ENCODE results near the gene CLK2.
"Not testable (repeated sequence)": the region's sequence is repeated elsewhere in the genome, so short reads cannot be mapped to it uniquely, and the experiment has no call there.

The CLK2 gene

GRCh38 chr1:155297384-155297783 is 24.1 kb upstream of the CLK2 start:
- in situ Hi-C loops (cut with MboI; ENCODE audit: low sequenced_read_pairs, unreplicated experiment): no loop called here
- no peak for DNase-seq (ENCODE audit: low spot score)
- TF ChIP-seq CTCF (IDR thresholded peaks at IDR 0.05; ENCODE audit: borderline replicate concordance, control extremely low read depth, extremely low read depth, insufficient read depth, missing control alignments): no peak

- DNase-seq (ENCODE audit: low spot score): no peak
These were observed 23.4 kb upstream of the CLK2 start for GRCh38 chr1:155296661-155297060.

GRCh38 chr1:155295942-155296267 is 22.6 kb upstream of the CLK2 start:
- in situ Hi-C loops (cut with MboI; ENCODE audit: low sequenced_read_pairs, unreplicated experiment): no loop called here
- no peak for TF ChIP-seq CTCF (IDR thresholded peaks at IDR 0.05; ENCODE audit: borderline replicate concordance, control extremely low read depth, extremely low read depth, insufficient read depth, missing control alignments)
- DNase-seq (ENCODE audit: low spot score): no peak

More at GRCh38 chr1:155296661-155297060, 23.4 kb upstream of the CLK2 start:
- TF ChIP-seq CTCF (IDR thresholded peaks at IDR 0.05; ENCODE audit: borderline replicate concordance, control extremely low read depth, extremely low read depth, insufficient read depth, missing control alignments): no peak
- in situ Hi-C loops (cut with MboI; ENCODE audit: low sequenced_read_pairs, unreplicated experiment): no loop called here

- in situ Hi-C loops (cut with MboI; ENCODE audit: low sequenced_read_pairs, unreplicated experiment): no loop called here
- no peak for DNase-seq (ENCODE audit: low spot score)
- TF ChIP-seq CTCF (IDR thresholded peaks at IDR 0.05; ENCODE audit: borderline replicate concordance, control extremely low read depth, extremely low read depth, insufficient read depth, missing control alignments): no peak
These were observed 22.1 kb upstream of the CLK2 start for GRCh38 chr1:155295183-155295941.

GRCh38 chr1:155294520-155295182 is 21.3 kb upstream of the CLK2 start:
- in situ Hi-C loops (cut with MboI; ENCODE audit: low sequenced_read_pairs, unreplicated experiment): no loop called here
- no peak for TF ChIP-seq CTCF (IDR thresholded peaks at IDR 0.05; ENCODE audit: borderline replicate concordance, control extremely low read depth, extremely low read depth, insufficient read depth, missing control alignments)
- DNase-seq (ENCODE audit: low spot score): no peak

GRCh38 chr1:155293086-155293749 is 19.9 kb upstream of the CLK2 start:
- no peak for DNase-seq (ENCODE audit: low spot score)

GRCh38 chr1:155291006-155291405 is 17.7 kb upstream of the CLK2 start:
- DNase-seq (ENCODE audit: low spot score); in situ Hi-C loops (cut with MboI; ENCODE audit: low sequenced_read_pairs, unreplicated experiment): not testable (repeated sequence)

More at GRCh38 chr1:155293086-155293749, 19.9 kb upstream of the CLK2 start:
- in situ Hi-C loops (cut with MboI; ENCODE audit: low sequenced_read_pairs, unreplicated experiment): no loop called here
- TF ChIP-seq CTCF (IDR thresholded peaks at IDR 0.05; ENCODE audit: borderline replicate concordance, control extremely low read depth, extremely low read depth, insufficient read depth, missing control alignments): no peak
